Astrocyte (in vitro differentiated cells and primary cell): ENCODE results near the gene NME7. TPM values are rescaled to one million over a fixed set of nuclear protein-coding genes. Genes with fewer than 3 reads are reported as not detected.
A peak's percentile ranks its signal among the peaks of the same experiment; 100 is the strongest.

Experiments
- DNase-seq: peaks from one replicate; pipeline ENCODE4 v3.0.0-alpha.2; 2010; ENCODE audit warnings: low read depth
- FAIRE-seq: peaks from 2 replicates; lab custom pipeline; 2011; peaks lifted over from hg19 to GRCh38; lab: Jason Lieb, UNC
- H2AFZ ChIP-seq: 2 replicates; pipeline ENCODE4 v1.6.0; 2012; ENCODE audit warnings: low read depth, low read length, inconsistent platforms
- H3K27ac ChIP-seq: 2 replicates; pipeline ENCODE4 v1.5.1; 2011; ENCODE audit warnings: low read depth, low read length, inconsistent platforms
- H3K27me3 ChIP-seq: 2 replicates; pipeline ENCODE4 v1.6.0; 2011; ENCODE audit warnings: low read length, inconsistent platforms; ENCODE audit not compliant: insufficient read depth
- H3K36me3 ChIP-seq: 2 replicates; pipeline ENCODE4 v1.5.1; 2011; ENCODE audit warnings: low read length, inconsistent platforms; ENCODE audit not compliant: insufficient read depth
- H3K4me1 ChIP-seq: 2 replicates; pipeline ENCODE4 v1.5.1; 2011; ENCODE audit warnings: low read length, inconsistent platforms; ENCODE audit not compliant: insufficient read depth
- H3K4me2 ChIP-seq: 2 replicates; pipeline ENCODE4 v1.6.0; 2012; ENCODE audit warnings: low read length, inconsistent platforms
- H3K4me3 ChIP-seq: 2 replicates; pipeline ENCODE4 v1.5.1; 2011; ENCODE audit warnings: low read depth, mild to moderate bottlenecking, low read length, inconsistent platforms; ENCODE audit not compliant: insufficient read depth
- H3K79me2 ChIP-seq: 2 replicates; pipeline ENCODE4 v1.6.0; 2012; ENCODE audit warnings: mild to moderate bottlenecking, low read length, inconsistent platforms; ENCODE audit not compliant: insufficient read depth
- H3K9ac ChIP-seq: 2 replicates; pipeline ENCODE4 v1.6.0; 2012; ENCODE audit warnings: mild to moderate bottlenecking, low read length, inconsistent platforms
- H3K9me3 ChIP-seq: 2 replicates; pipeline ENCODE4 v1.5.1; 2012; ENCODE audit warnings: low read depth, mild to moderate bottlenecking, low read length, inconsistent platforms; ENCODE audit not compliant: insufficient read depth
- H4K20me1 ChIP-seq: 2 replicates; pipeline ENCODE4 v1.6.0; 2012; ENCODE audit warnings: low read length, inconsistent platforms; ENCODE audit not compliant: insufficient read depth
- H3K27ac Mint-ChIP-seq: one replicate; pipeline ENCODE4 v1.8.0; 2021; ENCODE audit warnings: mild to moderate bottlenecking, mixed read lengths; ENCODE audit not compliant: unreplicated experiment
- H3K27me3 Mint-ChIP-seq: one replicate; pipeline ENCODE4 v1.8.0; 2021; ENCODE audit warnings: low read depth, mixed read lengths; ENCODE audit not compliant: unreplicated experiment
- H3K36me3 Mint-ChIP-seq: one replicate; pipeline ENCODE4 v1.8.0; 2021; ENCODE audit warnings: low read depth, mixed read lengths; ENCODE audit not compliant: unreplicated experiment
- H3K4me1 Mint-ChIP-seq: one replicate; pipeline ENCODE4 v1.8.0; 2021; ENCODE audit warnings: low read depth, mixed read lengths; ENCODE audit not compliant: unreplicated experiment
- H3K4me3 Mint-ChIP-seq: one replicate; pipeline ENCODE4 v1.8.0; 2021; ENCODE audit warnings: mild to moderate bottlenecking, moderate library complexity, mixed read lengths; ENCODE audit not compliant: unreplicated experiment
- H3K9me3 Mint-ChIP-seq: one replicate; pipeline ENCODE4 v1.8.0; 2021; ENCODE audit warnings: mild to moderate bottlenecking, mixed read lengths; ENCODE audit not compliant: unreplicated experiment
- EZH2 ChIP-seq: IDR thresholded peaks from 2 replicates; pipeline ENCODE4 v1.6.1; 2012; ENCODE audit warnings: mild to moderate bottlenecking, low read length, inconsistent platforms; ENCODE audit not compliant: insufficient read depth
- total RNA-seq: library from RNA; stranded (reverse); gene quantifications from 2 replicates; pipeline ENCODE4 v1.2.1, GENCODE V29; 2021
- TF ChIP-seq, protein P1 (sequence below): IDR thresholded peaks from 2 replicates; pipeline ENCODE4 v1.5.1; 2011; ENCODE audit warnings: low read depth, mild to moderate bottlenecking, inconsistent platforms, low read length, moderate library complexity; ENCODE audit not compliant: insufficient read depth

Gene NME7
- total RNA-seq, 1 donor from 2014 or later = 21.2 TPM

- no peaks in the 10 kb centered on the region for H3K27me3 Mint-ChIP-seq
- H3K4me3 ChIP-seq = no peak overlapping the region
- H3K4me2 ChIP-seq = no peak overlapping the region
- H3K36me3 Mint-ChIP-seq = no peaks in the 10 kb centered on the region
- H4K20me1 ChIP-seq = no peaks in the 10 kb centered on the region
- H3K9ac ChIP-seq = no peak overlapping the region
- FAIRE-seq = no peak
- no peak overlapping the region for H3K27ac Mint-ChIP-seq
- H3K9me3 Mint-ChIP-seq = no peaks in the 10 kb centered on the region
- no peak overlapping the region for H3K27ac ChIP-seq
- H3K36me3 ChIP-seq = no peaks in the 10 kb centered on the region
- no peak overlapping the region for H2AFZ ChIP-seq
- no peaks in the 10 kb centered on the region for H3K4me1 ChIP-seq
- H3K27me3 ChIP-seq = no peaks in the 10 kb centered on the region
- no peaks in the 10 kb centered on the region for H3K4me1 Mint-ChIP-seq
- TF ChIP-seq EZH2 = no peak
- DNase-seq = no peak
- H3K4me3 Mint-ChIP-seq = no peak overlapping the region
- no peaks in the 10 kb centered on the region for H3K9me3 ChIP-seq
- H3K79me2 ChIP-seq = no peaks in the 10 kb centered on the region
These were observed 153.0 kb downstream of the NME7 start for GRCh38 chr1:169214598-169214997.

DNA sequence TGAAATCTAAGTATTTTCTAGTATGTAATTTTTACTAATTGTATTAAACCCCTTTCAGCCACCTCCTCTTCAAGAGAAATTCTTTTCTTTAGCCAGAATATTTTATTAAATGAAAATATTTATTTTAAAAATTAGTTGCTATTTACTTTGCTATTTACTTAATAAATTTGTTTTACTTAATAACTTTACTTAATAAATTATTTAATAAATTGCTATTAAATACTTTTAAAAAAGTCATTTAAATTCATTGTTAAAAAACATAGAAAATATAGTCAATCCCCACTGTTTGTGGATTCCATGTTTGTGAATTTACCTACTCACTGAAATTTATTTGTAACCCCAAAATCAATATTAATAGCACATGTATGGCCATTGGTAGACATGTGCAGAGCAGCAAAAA lies 155.5 kb downstream of the NME7 start:
- Histone ChIP-seq H3K4me3 (no peak overlapping the region), H2AFZ (no peak overlapping the region), H3K9ac (no peak overlapping the region), H4K20me1 (no peaks in the 10 kb centered on the region), H3K4me1 (no peaks in the 10 kb centered on the region), H3K4me2 (no peak overlapping the region), H3K36me3 (no peaks in the 10 kb centered on the region), H3K9me3 (no peaks in the 10 kb centered on the region), H3K27me3 (no peaks in the 10 kb centered on the region), H3K79me2 (no peaks in the 10 kb centered on the region), H3K27ac (no peak overlapping the region)
- no peaks in the 10 kb centered on the region for H3K27me3 Mint-ChIP-seq
- no peak for DNase-seq
- TF ChIP-seq EZH2 = no peak
- TF ChIP-seq, protein P1, sequence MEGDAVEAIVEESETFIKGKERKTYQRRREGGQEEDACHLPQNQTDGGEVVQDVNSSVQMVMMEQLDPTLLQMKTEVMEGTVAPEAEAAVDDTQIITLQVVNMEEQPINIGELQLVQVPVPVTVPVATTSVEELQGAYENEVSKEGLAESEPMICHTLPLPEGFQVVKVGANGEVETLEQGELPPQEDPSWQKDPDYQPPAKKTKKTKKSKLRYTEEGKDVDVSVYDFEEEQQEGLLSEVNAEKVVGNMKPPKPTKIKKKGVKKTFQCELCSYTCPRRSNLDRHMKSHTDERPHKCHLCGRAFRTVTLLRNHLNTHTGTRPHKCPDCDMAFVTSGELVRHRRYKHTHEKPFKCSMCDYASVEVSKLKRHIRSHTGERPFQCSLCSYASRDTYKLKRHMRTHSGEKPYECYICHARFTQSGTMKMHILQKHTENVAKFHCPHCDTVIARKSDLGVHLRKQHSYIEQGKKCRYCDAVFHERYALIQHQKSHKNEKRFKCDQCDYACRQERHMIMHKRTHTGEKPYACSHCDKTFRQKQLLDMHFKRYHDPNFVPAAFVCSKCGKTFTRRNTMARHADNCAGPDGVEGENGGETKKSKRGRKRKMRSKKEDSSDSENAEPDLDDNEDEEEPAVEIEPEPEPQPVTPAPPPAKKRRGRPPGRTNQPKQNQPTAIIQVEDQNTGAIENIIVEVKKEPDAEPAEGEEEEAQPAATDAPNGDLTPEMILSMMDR = no peak
- no peaks in the 10 kb centered on the region for H3K36me3 Mint-ChIP-seq
- no peak overlapping the region for H3K4me3 Mint-ChIP-seq
- H3K27ac Mint-ChIP-seq = no peak overlapping the region
- H3K9me3 Mint-ChIP-seq = no peaks in the 10 kb centered on the region
- H3K4me1 Mint-ChIP-seq = no peaks in the 10 kb centered on the region
- no peak for FAIRE-seq

DNA sequence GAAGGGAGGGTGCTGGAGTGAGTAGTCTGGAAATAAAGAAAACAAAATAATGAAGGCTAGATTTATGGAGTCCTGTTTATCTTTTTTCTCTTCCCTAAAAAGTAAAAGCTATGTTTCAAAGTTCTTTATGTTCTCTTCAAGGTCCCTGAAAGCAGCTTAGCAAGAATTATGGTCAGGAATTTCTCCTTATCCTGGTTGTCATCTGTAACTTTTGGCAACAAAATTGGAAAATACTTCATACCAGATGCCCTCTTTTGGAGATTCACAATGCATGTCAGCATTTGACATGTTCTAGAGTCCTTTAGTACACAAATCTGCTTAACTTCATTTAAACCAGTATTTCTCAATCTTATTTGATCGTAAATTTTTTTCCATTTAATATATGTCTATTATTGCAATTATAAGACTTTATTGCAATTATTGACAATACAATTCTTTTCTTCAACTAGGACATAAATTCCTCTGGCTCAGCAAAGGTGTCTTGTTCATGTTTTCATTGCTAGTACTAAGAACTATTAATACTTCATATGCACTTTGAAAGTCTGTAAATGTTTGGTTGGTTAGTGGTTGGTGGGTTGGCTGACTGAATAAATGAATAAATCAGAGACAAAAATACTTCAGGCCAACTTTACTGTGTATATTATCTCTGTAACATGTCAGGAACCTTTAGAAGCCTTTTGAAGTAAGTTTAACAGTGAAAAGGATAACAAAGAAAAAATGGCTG lies 159.6 kb downstream of the NME7 start:
- Mint-ChIP-seq H3K9me3 (no peaks in the 10 kb centered on the region), H3K4me1 (peaks cover 1% of the 10 kb centered on the region), H3K27ac (no peak overlapping the region), H3K36me3 (no peaks in the 10 kb centered on the region), H3K27me3 (no peaks in the 10 kb centered on the region), H3K4me3 (no peak overlapping the region)
- Histone ChIP-seq H3K4me3 (no peak overlapping the region), H3K4me1 (no peaks in the 10 kb centered on the region), H3K27ac (no peak overlapping the region), H3K36me3 (no peaks in the 10 kb centered on the region), H3K9me3 (no peaks in the 10 kb centered on the region), H2AFZ (no peak overlapping the region), H4K20me1 (no peaks in the 10 kb centered on the region), H3K9ac (no peak overlapping the region), H3K27me3 (no peaks in the 10 kb centered on the region), H3K4me2 (no peak overlapping the region), H3K79me2 (no peaks in the 10 kb centered on the region)
- FAIRE-seq (peak; percentile 39), DNase-seq (no peak)
- TF ChIP-seq EZH2 = no peak
